ENCODE results near the gene HEPN1.

DNA sequence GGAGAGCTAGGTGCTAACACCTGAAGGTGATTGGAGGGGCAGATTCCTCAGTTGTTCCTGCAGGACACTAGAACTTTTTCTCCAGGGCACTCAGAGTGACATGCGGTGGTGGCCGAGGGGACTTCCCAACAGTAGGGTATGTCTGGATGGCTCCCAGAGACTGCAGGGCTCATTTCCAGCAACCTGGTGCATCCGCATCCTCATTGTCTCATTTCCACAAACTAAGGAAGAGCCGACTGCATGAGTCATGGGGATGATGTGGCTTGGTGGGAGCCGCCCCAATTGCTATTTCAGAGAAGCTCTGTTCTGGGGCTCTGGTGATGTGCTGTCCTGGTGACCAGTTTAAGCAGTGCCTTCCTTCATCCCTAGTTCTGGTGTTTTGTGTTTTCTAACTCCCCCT, 18.6 kb upstream of the HEPN1 start:
- no peak for TF ChIP-seq POLR2AphosphoS5 (IDR thresholded peaks at IDR 0.05; ENCODE audit: low read depth, low read length)
- no peak for TF ChIP-seq POLR2A (IDR thresholded peaks at IDR 0.05; ENCODE audit: low read depth, low read length)
